ENCODE measurements around the gene GNG7.

DNA sequence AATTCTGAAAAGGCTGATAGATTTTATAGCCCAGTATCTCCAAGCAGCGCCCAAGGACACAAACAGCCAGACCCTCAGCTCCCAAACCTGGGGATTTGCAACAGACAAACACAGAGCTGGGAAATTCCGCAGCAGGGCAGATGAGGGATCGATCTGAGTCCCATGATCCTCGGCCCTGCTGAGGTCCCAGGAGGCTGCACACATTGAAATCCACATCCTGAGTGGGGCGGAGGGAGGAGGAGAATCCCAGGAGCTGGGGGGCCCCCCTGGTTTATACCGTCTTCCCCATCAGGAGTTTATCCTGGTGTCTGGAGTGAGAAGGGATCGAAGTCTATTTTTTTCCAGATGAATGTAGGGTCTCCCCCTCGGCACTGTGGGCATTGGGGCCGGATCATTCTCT lies 49.3 kb downstream of the GNG7 start:
- TF ChIP-seq EZH2 (IDR thresholded peaks at IDR 0.05; ENCODE audit: insufficient read depth, poor library complexity, severe bottlenecking) (no peak), EZH2phosphoT487 (IDR thresholded peaks at IDR 0.05; ENCODE audit: insufficient read depth, low read depth) (no peak)
